OCI-LY3 (cell line): ENCODE data around the gene ACY1.

ENCODE experiments used
- H2AFZ ChIP-seq: fragments of 200-600, 300-600 bp; shearing (Covaris generic); 2 replicates; pipeline ENCODE4 v1.6.0; 2014; ENCODE audit warnings: antibody characterized with exemption, low read depth, low read length
- H3K27ac ChIP-seq: fragments of 200-600, 300-600 bp; sonication (generic); 2 replicates; pipeline ENCODE4 v1.5.1; 2014; ENCODE audit warnings: mild to moderate bottlenecking, low read length, moderate library complexity, mixed read lengths
- H3K27me3 ChIP-seq: fragments of 200-600, 300-600 bp; sonication (generic); 2 replicates; pipeline ENCODE4 v1.6.1; 2014; ENCODE audit warnings: low read depth, low read length, mixed read lengths
- H3K36me3 ChIP-seq: fragments of 200-600, 300-600 bp; sonication (generic); replicated peaks from 2 replicates; pipeline ENCODE3; 2014; ENCODE audit warnings: low read depth, low read length, mixed read lengths
- H3K4me1 ChIP-seq: fragments of 300-600, 200-600 bp; sonication (generic); 2 replicates; pipeline ENCODE4 v1.6.1; 2014; ENCODE audit warnings: low read length, mixed read lengths
- H3K4me2 ChIP-seq: fragments of 200-600, 300-600 bp; sonication (generic); 2 replicates; pipeline ENCODE4 v1.6.1; 2014; ENCODE audit warnings: low read length, mixed read lengths
- H3K4me3 ChIP-seq: fragments of 300-600, 200-600 bp; sonication (generic); 2 replicates; pipeline ENCODE4 v1.5.1; 2014; ENCODE audit warnings: antibody characterized with exemption, mild to moderate bottlenecking, low read length, moderate library complexity
- H3K79me2 ChIP-seq: fragments of 300-600, 200-600 bp; shearing (Covaris generic); 2 replicates; pipeline ENCODE4 v1.6.1; 2014; ENCODE audit warnings: mild to moderate bottlenecking, low read length, mixed read lengths
- H3K9ac ChIP-seq: fragments of 300-600, 200-600 bp; shearing (Covaris generic); 2 replicates; pipeline ENCODE4 v1.6.0; 2014; ENCODE audit warnings: mild to moderate bottlenecking, low read length, moderate library complexity
- H3K9me3 ChIP-seq: fragments of 200-600, 300-600 bp; shearing (Covaris generic); 2 replicates; pipeline ENCODE4 v1.6.1; 2014; ENCODE audit warnings: low read length, mixed read lengths; ENCODE audit not compliant: insufficient read depth
- H4K20me1 ChIP-seq: fragments of 200-600, 300-600 bp; sonication (generic); 2 replicates; pipeline ENCODE4 v1.6.1; 2016; ENCODE audit warnings: low read length, mixed read lengths; ENCODE audit not compliant: insufficient read depth
- EZH2phosphoT487 ChIP-seq: fragments of 200-600 bp; shearing (Covaris generic); IDR thresholded peaks from 2 replicates; pipeline ENCODE4 v1.6.1; 2018; ENCODE audit warnings: antibody characterized with exemption, mixed run types, low read depth
- TF ChIP-seq, protein P1 (sequence below): fragments of 200-600, 300-600 bp; sonication (generic); IDR thresholded peaks from 2 replicates; pipeline ENCODE4 v1.5.1; 2014; ENCODE audit warnings: antibody characterized with exemption, low read length, low read depth

The ACY1 gene

DNA sequence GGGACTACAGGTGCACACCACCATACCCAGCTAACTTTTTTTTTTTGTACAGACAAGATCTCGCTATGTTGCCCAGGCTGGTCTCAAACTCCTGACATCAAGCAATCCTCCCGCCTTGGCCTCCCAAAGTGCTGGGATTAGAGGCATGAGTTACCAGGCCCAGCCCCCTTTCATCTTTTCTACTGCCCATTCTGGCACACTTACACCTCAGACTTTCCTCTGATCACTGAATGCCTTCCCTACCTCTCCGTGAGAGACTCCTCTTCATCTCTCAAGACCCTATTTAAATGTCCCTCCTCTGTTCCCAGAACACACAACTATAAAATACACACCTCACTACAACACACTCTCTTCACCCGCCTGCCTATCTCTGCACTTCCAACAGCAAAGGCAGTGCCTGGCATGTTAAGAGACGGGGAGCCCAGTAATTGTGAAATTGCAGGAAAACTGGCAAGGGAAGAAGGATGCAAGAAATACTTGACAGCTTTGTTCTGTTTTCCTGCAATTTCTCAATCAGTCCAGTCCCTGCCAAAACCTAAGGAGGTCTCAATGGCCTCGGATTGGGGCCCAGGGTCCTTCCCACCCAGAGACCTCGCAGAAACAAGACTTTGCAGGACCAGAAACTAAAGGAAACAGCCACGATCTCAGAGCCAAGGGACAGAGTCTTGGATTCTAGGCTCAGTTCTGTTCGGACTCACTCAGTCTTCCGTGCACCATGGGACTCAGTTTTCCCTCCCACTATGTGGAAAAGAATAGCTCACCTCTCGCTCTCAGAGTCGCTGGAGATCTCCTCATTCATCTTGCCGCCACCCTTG is 42.5 kb upstream of the ACY1 start:
- Histone ChIP-seq H3K27ac (no peak overlapping the region), H4K20me1 (peaks cover 3% of the 10 kb centered on the region; the same call in 1 of the 2 replicates), H3K9ac (peak overlapping the region; percentile 85), H3K4me2 (peak overlapping the region; percentile 89), H3K4me1 (peaks cover 28% of the 10 kb centered on the region), H3K36me3 (peaks cover 34% of the 10 kb centered on the region), H3K79me2 (peaks cover 39% of the 10 kb centered on the region), H3K4me3 (peak overlapping the region; percentile 90), H2AFZ (no peak overlapping the region), H3K9me3 (no peaks in the 10 kb centered on the region), H3K27me3 (no peaks in the 10 kb centered on the region)
- TF ChIP-seq EZH2phosphoT487, result no peak
- TF ChIP-seq, protein P1, sequence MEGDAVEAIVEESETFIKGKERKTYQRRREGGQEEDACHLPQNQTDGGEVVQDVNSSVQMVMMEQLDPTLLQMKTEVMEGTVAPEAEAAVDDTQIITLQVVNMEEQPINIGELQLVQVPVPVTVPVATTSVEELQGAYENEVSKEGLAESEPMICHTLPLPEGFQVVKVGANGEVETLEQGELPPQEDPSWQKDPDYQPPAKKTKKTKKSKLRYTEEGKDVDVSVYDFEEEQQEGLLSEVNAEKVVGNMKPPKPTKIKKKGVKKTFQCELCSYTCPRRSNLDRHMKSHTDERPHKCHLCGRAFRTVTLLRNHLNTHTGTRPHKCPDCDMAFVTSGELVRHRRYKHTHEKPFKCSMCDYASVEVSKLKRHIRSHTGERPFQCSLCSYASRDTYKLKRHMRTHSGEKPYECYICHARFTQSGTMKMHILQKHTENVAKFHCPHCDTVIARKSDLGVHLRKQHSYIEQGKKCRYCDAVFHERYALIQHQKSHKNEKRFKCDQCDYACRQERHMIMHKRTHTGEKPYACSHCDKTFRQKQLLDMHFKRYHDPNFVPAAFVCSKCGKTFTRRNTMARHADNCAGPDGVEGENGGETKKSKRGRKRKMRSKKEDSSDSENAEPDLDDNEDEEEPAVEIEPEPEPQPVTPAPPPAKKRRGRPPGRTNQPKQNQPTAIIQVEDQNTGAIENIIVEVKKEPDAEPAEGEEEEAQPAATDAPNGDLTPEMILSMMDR, result no peak

DNA sequence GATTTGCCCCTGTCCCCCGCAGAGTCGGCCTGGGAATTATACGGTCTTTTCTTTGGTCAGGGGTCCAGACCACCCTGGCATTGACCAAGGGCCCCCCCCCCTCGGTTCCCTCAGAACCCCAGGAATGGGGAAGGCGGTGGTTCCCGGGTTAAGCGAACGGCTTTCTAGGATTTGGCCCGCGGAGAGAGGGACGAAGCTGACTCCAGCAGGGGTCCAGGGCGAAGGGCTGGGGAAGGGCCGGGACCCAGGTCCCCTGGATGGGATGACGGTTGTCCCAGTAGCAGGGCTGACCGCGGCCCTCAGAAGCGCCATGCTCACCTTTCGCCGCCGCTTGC is 41.9 kb upstream of the ACY1 start:
- Histone ChIP-seq H3K27ac (no peak overlapping the region), H3K4me2 (peak overlapping the region; percentile 89), H3K4me3 (peak overlapping the region; percentile 90), H3K27me3 (no peaks in the 10 kb centered on the region), H3K9ac (peak overlapping the region; percentile 85), H4K20me1 (peaks cover 3% of the 10 kb centered on the region; the same call in 1 of the 2 replicates), H2AFZ (no peak overlapping the region; the same call in 1 of the 2 replicates), H3K79me2 (peaks cover 39% of the 10 kb centered on the region), H3K9me3 (no peaks in the 10 kb centered on the region), H3K36me3 (peaks cover 28% of the 10 kb centered on the region), H3K4me1 (peaks cover 28% of the 10 kb centered on the region)
- TF ChIP-seq, protein P1, result no peak
- TF ChIP-seq EZH2phosphoT487, result no peak

DNA sequence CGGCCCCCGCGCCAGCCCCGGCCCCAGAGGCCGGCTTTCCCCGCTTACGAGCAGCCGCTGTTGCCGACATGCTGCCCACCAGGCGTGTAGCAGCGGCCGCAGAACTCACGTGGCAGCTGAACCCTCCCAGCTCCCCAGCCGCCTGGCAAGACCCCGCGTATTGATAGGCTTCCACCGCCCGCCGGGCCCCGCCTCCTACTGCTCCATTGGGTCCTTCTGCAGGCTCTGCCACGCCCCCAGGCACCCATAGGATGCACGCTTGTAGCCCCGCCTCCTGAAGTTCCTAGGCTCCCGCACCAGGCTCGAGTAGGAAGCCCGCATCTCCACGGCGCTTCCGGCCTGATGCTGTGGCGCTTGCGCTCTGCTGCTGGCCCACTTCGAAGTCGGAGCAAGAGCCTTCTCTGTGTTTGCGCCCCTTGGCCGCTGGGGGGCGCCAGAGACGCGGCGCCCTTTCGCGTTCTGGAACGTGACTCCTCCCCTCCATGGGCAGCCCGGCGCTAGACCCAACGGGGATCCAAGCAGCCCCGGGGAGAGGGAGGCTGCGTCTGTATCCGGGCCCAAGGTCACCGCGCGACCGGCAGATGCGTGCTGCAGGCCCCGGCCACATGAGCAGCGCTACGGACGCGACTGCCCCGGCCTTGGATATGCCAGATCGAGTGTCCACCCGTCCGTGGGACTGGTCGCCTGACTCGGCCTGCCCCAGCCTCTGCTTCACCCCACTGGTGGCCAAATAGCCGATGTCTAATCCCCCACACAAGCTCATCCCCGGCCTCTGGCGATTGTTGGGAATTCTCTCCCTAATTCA is 41.3 kb upstream of the ACY1 start, which contains the start of the genes PARP3 and RRP9:
Gene PARP3, plus strand, starts transcription at position 566 of the 805 bp plus-strand sequence. CDS start 993 bp downstream, outside the sequence.
Gene RRP9, minus strand, starts transcription at position 107 of the 805 bp plus-strand sequence. Its CDS starts 37 bp downstream, at position 70.
- peaks cover 3% of the 10 kb centered on the region; the same call in 1 of the 2 replicates for H4K20me1 ChIP-seq
- H2AFZ ChIP-seq, result peak within 1 kb of the TSS; percentile 89
- H3K9me3 ChIP-seq, result no peaks in the 10 kb centered on the region
- no peaks in the 10 kb centered on the region for H3K27me3 ChIP-seq
- peaks cover 39% of the 10 kb centered on the region for H3K79me2 ChIP-seq
- peak within 1 kb of the TSS; percentile 98 for H3K9ac ChIP-seq
- peaks cover 23% of the 10 kb centered on the region for H3K36me3 ChIP-seq
- peak within 1 kb of the TSS; percentile 99 for H3K4me2 ChIP-seq
- no peak for TF ChIP-seq EZH2phosphoT487
- TF ChIP-seq, protein P1, result peak; percentile 98
- peak within 1 kb of the TSS; percentile 92 for H3K4me3 ChIP-seq
- peaks cover 28% of the 10 kb centered on the region for H3K4me1 ChIP-seq
- peak within 1 kb of the TSS; percentile 63 for H3K27ac ChIP-seq
